Stomach (tissue), 9 donors: ENCODE data around the gene FYN. TPM values are rescaled to one million over a fixed set of nuclear protein-coding genes. Genes with fewer than 3 reads are reported as not detected.

ENCODE experiments used
- DNase-seq, 2 donors: peaks; one replicate each; pipeline versions ENCODE4 v3.0.0 to v3.0.0-alpha.2; 2013 to 2019
- H3K27ac ChIP-seq, 5 donors: fragments of 200-600 bp in 4 of 5; sonication (generic) in 4 of 5; one replicate each; pipeline ENCODE4 v1.5.1; 2013 to 2019; ENCODE audit warnings: mild to moderate bottlenecking in 1 of 5, moderate library complexity in 1 of 5
- H3K27me3 ChIP-seq, 3 donors: fragments of 200-600 bp; sonication (generic); one replicate each; pipeline ENCODE4 v1.5.1; 2017 to 2019; ENCODE audit warnings: mixed run types in 1 of 3
- H3K36me3 ChIP-seq, 4 donors: fragments of 200-600 bp; sonication (generic); 1 replicate in 3 of 4; 2 replicates in 1 of 4; pipeline ENCODE4 v1.5.1; 2016 to 2019
- H3K4me1 ChIP-seq, 4 donors: fragments of 200-600 bp; sonication (generic); one replicate each; pipeline ENCODE4 v1.5.1; 2016 to 2019
- H3K4me3 ChIP-seq, 4 donors: fragments of 200-600 bp; sonication (generic) in 3 of 4; one replicate each; pipeline ENCODE4 v1.5.1; 2016 to 2019; ENCODE audit warnings: mild to moderate bottlenecking in 1 of 4
- H3K9me3 ChIP-seq, 4 donors: fragments of 200-600 bp; sonication (generic); one replicate each; pipeline ENCODE4 v1.5.1; 2016 to 2019
- EP300 ChIP-seq: sonication (generic); formaldehyde crosslinking; IDR thresholded peaks from one replicate; pipeline ENCODE4 v1.6.1; 2017; ENCODE audit warnings: antibody characterized with exemption
- POLR2A ChIP-seq, 4 donors: fragments of 450-650 bp; IDR thresholded peaks; one replicate each; pipeline ENCODE4 v1.6.1; 2016; ENCODE audit warnings: antibody characterized with exemption in 4 of 4, control low read depth in 2 of 4, mild to moderate bottlenecking in 1 of 4, moderate library complexity in 1 of 4
- POLR2AphosphoS5 ChIP-seq, 3 donors: sonication (generic); formaldehyde crosslinking; IDR thresholded peaks; one replicate each; pipeline ENCODE4 v1.6.1; 2016; ENCODE audit warnings: antibody characterized with exemption in 3 of 3
- WGBS, 5 donors: extraction: QIAGEN DNeasy Blood & Tissue Kit in 3 of 5; methylation state at CpG; one replicate each; pipeline versions ENCODE4 v1.1.5 to v1.1.7; 2013 to 2018; 5-methylcytosine and 5-hydroxymethylcytosine counted together
- intact Hi-C: fragments of 100-400 bp; cut with DNase I; formaldehyde crosslinking; loops from one replicate; pipeline ENCODE4 v1.15.1; 2023; ENCODE audit warnings: low total_unique reads
- polyA plus RNA-seq, 3 donors: library from polyadenylated mRNA; stranded (reverse); fragments of 200-250 nt; gene quantifications; one replicate each; pipeline ENCODE4 v1.2.3, GENCODE V29; 2013
- total RNA-seq, 5 donors: library from RNA; depleted of rRNA; stranded (reverse); fragments of >200 nt; gene quantifications; one replicate each; pipeline versions ENCODE4 v1.1.0 to v1.2.3, GENCODE V29; 2014 to 2016
- TF ChIP-seq, protein P1 (sequence below), 7 experiments: fragments of 450-650 bp in 4 of 7; fragments of 200-600 bp in 3 of 7; sonication (generic) in 3 of 7; IDR thresholded peaks; one replicate each; pipeline ENCODE4 v1.5.1; 2016 to 2019; ENCODE audit warnings: antibody characterized with exemption in 7 of 7, control low read depth in 2 of 7, mild to moderate bottlenecking in 1 of 7
- donor health status: healthy with polysubstance abuse.
- donor health status: Bipolar disorder and iron deficiency.
- donor health status: healthy.

Gene FYN
- total and polyA plus RNA-seq, 8 donors = 8.4 to 146 (median 37.1) TPM

DNA sequence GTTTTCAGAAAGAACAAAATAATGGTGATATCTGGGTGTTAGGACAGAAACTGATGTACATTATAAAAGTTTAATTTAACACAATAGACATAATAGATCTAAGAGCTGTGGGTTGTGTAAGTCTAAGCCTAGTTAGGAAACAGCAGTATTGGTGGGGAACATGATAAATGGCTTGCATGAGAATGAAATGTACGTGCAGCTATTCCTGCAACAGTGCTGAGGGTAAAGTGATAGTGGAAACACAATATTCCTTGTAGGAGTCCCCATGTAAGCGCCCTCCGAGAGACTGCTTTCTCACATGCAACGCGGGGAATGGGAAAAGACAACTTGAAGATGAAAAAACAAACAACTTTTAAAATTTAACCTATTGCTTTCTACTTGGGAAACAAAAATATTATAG, 171.0 kb downstream of the FYN start:
- no peaks in the 10 kb centered on the region for H3K9me3 ChIP-seq
- H3K27me3 ChIP-seq = no peaks in the 10 kb centered on the region
- TF ChIP-seq POLR2A (IDR thresholded peaks at IDR 0.05) (no peak), POLR2AphosphoS5 (IDR thresholded peaks at IDR 0.05) (no peak), EP300 (no peak)
- TF ChIP-seq, protein P1, sequence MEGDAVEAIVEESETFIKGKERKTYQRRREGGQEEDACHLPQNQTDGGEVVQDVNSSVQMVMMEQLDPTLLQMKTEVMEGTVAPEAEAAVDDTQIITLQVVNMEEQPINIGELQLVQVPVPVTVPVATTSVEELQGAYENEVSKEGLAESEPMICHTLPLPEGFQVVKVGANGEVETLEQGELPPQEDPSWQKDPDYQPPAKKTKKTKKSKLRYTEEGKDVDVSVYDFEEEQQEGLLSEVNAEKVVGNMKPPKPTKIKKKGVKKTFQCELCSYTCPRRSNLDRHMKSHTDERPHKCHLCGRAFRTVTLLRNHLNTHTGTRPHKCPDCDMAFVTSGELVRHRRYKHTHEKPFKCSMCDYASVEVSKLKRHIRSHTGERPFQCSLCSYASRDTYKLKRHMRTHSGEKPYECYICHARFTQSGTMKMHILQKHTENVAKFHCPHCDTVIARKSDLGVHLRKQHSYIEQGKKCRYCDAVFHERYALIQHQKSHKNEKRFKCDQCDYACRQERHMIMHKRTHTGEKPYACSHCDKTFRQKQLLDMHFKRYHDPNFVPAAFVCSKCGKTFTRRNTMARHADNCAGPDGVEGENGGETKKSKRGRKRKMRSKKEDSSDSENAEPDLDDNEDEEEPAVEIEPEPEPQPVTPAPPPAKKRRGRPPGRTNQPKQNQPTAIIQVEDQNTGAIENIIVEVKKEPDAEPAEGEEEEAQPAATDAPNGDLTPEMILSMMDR (IDR thresholded peaks at IDR 0.05) = no peak
- H3K4me1 ChIP-seq = peaks cover 0 to 8% (median 3%) of the 10 kb centered on the region in 4 donors
- intact Hi-C loops = no loop called here
- no peak overlapping the region for H3K4me3 ChIP-seq
- no peak for DNase-seq
- 89 to 96% (median 90%) methylated on average over 5 of the region's 5 CpGs for whole genome bisulfite sequencing, 5 donors
- H3K36me3 ChIP-seq = peaks cover 11 to 70% (median 51%) of the 10 kb centered on the region in 4 donors
- no peak overlapping the region for H3K27ac ChIP-seq

DNA sequence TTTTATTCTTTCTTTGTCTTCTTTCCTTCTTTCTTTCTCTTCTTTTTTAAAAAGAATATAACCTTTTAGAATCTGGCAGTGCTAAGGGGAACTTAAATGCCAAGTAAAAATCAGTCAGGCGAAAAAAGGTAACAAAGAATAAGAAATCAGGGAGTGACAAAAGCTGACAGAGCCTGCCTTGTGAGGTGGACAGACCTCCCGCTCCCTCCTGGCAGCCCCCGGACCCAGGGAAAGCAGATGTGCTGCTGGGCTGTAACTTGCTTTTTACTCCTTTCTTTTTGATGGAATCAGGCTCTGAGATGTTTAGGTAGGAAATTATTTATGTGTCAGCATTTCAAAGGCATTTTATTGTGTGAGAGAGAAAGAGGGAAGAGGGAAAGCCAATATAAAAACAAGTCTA, 172.1 kb downstream of the FYN start:
- H3K27me3 ChIP-seq = no peaks in the 10 kb centered on the region
- H3K36me3 ChIP-seq = peaks cover 11 to 74% (median 55%) of the 10 kb centered on the region in 4 donors
- no peak overlapping the region for H3K4me3 ChIP-seq
- no peak overlapping the region for H3K27ac ChIP-seq
- H3K4me1 ChIP-seq = peaks cover 0 to 7% (median 0%) of the 10 kb centered on the region in 4 donors
- no peaks in the 10 kb centered on the region for H3K9me3 ChIP-seq
- intact Hi-C loops = no loop called here
- WGBS, 5 donors = 87 to 94% (median 93%) methylated on average over 3 of the region's 3 CpGs
- no peak for TF ChIP-seq POLR2A (IDR thresholded peaks at IDR 0.05)
- TF ChIP-seq EP300 = no peak
- TF ChIP-seq POLR2AphosphoS5 (IDR thresholded peaks at IDR 0.05) = no peak
- TF ChIP-seq, protein P1 (IDR thresholded peaks at IDR 0.05) = no peak
- no peak for DNase-seq

DNA sequence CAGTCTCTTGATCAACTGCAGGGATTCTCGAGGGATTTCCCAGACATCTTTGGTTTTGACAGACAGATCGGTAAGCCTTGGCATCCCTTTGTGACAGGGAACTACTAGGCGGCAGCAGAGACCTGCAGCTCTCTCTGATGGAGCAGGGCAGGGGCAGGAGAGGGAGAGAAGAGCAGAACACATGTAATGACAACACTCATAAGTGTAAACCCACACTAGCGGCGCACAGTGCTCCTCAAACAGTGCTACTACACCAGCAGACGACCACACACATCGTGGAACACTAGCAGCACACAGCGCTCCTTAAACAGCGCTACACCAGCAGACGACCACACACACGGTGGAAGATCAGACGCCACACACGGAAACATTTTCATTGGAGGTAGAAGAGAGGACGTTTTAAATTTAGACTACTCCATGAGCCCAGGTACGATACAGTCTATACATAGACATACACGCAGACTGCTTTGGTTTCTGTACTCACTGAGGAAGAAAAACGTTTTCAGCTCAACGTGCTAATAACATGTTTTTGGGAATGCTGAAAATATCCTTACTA, 173.0 kb downstream of the FYN start:
- Histone ChIP-seq H3K36me3 (peaks cover 9 to 64% (median 60%) of the 10 kb centered on the region in 4 donors), H3K4me3 (no peak overlapping the region), H3K9me3 (no peaks in the 10 kb centered on the region), H3K27ac (no peak overlapping the region), H3K4me1 (peaks cover 0 to 11% (median 0%) of the 10 kb centered on the region in 4 donors), H3K27me3 (no peaks in the 10 kb centered on the region)
- DNase-seq = peak in 1 of 2 donors; percentile 47
- 89 to 94% (median 93%) methylated on average over 18 of the region's 18 CpGs for WGBS, 5 donors
- no peak for TF ChIP-seq POLR2AphosphoS5 (IDR thresholded peaks at IDR 0.05)
- TF ChIP-seq POLR2A (IDR thresholded peaks at IDR 0.05) = no peak
- TF ChIP-seq, protein P1 (IDR thresholded peaks at IDR 0.05) = no peak
- intact Hi-C loops = no loop called here

DNA sequence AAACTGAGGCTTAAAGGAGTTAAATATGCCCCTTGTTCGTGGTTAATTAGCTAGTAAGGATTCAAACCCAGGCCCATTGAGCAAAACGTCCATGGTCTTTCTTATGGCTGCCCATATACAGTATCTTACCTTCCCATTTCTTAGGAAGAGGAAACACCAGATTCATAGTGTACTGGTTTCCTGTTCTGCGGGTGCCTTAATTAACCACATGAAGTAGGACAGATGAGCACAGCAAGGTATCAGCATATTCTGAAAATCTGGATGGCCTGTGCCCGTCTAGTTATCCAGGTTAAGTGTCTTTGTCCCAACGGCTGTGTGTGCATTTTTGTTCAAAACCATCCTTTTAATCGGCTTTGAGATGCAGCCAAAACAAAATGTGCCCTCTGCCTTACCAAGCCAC, 174.1 kb downstream of the FYN start:
- no peak overlapping the region for H3K27ac ChIP-seq
- peaks cover 11 to 63% (median 56%) of the 10 kb centered on the region in 4 donors for H3K36me3 ChIP-seq
- H3K27me3 ChIP-seq = no peaks in the 10 kb centered on the region
- TF ChIP-seq EP300 (no peak), POLR2A (IDR thresholded peaks at IDR 0.05) (no peak), POLR2AphosphoS5 (IDR thresholded peaks at IDR 0.05) (no peak)
- TF ChIP-seq, protein P1 (IDR thresholded peaks at IDR 0.05) = no peak
- peaks cover 0 to 15% (median 3%) of the 10 kb centered on the region in 4 donors for H3K4me1 ChIP-seq
- H3K4me3 ChIP-seq = no peak overlapping the region
- no peak for DNase-seq
- intact Hi-C loops = no loop called here
- no peaks in the 10 kb centered on the region for H3K9me3 ChIP-seq
- 84 to 92% (median 90%) methylated on average over 6 of the region's 6 CpGs for WGBS, 5 donors
